Osteocyte (in vitro differentiated cells): Measurements from ENCODE around the gene CDC42EP5. TPM values are rescaled to one million over a fixed set of nuclear protein-coding genes. Genes with fewer than 3 reads are reported as not detected.

Experiments
- DNase-seq: peaks from one replicate; pipeline ENCODE4 v3.0.0; 2021; ENCODE audit warnings: mixed read lengths; ENCODE audit not compliant: unreplicated experiment; ENCODE audit errors: extremely low spot score
- H3K27ac Mint-ChIP-seq: one replicate; pipeline ENCODE4 v1.8.0; 2021; ENCODE audit warnings: mild to moderate bottlenecking, mixed read lengths; ENCODE audit not compliant: unreplicated experiment
- H3K27me3 Mint-ChIP-seq: one replicate; pipeline ENCODE4 v1.8.0; 2021; ENCODE audit warnings: mixed read lengths; ENCODE audit not compliant: unreplicated experiment
- H3K36me3 Mint-ChIP-seq: one replicate; pipeline ENCODE4 v1.8.0; 2021; ENCODE audit warnings: mixed read lengths; ENCODE audit not compliant: unreplicated experiment
- H3K4me1 Mint-ChIP-seq: one replicate; pipeline ENCODE4 v1.8.0; 2021; ENCODE audit warnings: mixed read lengths; ENCODE audit not compliant: unreplicated experiment
- H3K4me3 Mint-ChIP-seq: one replicate; pipeline ENCODE4 v1.8.0; 2021; ENCODE audit warnings: mild to moderate bottlenecking, moderate library complexity, mixed read lengths; ENCODE audit not compliant: unreplicated experiment
- H3K9me3 Mint-ChIP-seq: one replicate; pipeline ENCODE4 v1.8.0; 2021; ENCODE audit warnings: mixed read lengths; ENCODE audit not compliant: unreplicated experiment
- total RNA-seq: library from RNA; stranded (reverse); gene quantifications from 2 replicates; pipeline ENCODE4 v1.2.1, GENCODE V29; 2021
- TF ChIP-seq, protein P1 (sequence below): fragments of 200-600 bp; sonication (generic); IDR thresholded peaks from 2 replicates; pipeline ENCODE4 v1.5.0; 2021; ENCODE audit warnings: antibody characterized with exemption, mild to moderate bottlenecking, moderate library complexity

Gene CDC42EP5
- total RNA-seq, 1 donor from 2014 or later: 85.4 TPM

DNA sequence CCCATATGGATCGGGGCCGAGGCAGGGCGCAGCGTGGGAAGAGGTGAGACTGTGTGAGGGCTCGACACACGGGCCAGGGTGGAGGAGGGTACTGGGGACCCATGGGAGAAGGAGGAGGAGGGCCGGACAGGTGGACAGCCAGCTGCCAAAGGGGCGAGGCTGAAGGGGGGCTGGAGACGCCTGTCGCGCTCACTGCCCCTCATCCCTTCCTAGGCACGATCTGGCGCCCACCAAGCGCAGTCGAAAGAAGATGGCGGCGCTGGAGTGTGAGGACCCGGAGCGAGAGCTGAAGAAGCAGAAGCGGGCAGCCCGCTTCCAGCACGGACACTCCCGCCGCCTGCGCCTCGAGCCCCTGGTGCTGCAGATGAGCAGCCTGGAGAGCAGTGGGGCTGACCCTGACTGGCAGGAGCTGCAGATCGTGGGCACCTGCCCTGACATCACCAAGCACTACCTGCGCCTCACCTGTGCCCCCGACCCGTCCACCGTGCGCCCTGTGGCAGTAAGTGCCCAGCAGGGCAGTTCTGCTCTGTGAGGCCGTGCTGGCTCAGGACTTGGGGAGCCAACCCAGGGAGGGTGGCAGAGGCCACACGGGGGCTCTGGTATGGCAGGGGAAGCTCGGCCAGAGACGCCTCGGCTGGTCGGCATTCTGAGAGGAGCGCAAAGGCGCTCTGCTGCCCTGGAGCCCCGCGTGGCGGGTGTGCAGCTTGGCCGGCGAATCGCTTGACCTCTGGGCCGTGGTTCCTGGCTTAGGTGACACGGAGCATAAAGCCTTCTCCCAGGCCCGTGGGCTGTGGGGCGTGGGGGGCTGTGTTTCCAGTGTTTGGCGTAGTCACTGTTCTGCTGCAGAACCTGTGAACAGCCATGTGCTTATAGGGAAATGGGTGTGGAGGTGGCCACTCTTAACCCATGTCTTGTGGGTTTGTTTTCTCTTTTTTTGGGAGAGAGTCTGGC, 16.4 kb downstream of the CDC42EP5 start:
- peaks cover 49% of the 10 kb centered on the region for H3K36me3 Mint-ChIP-seq
- H3K4me1 Mint-ChIP-seq: peaks cover 14% of the 10 kb centered on the region
- TF ChIP-seq, protein P1, sequence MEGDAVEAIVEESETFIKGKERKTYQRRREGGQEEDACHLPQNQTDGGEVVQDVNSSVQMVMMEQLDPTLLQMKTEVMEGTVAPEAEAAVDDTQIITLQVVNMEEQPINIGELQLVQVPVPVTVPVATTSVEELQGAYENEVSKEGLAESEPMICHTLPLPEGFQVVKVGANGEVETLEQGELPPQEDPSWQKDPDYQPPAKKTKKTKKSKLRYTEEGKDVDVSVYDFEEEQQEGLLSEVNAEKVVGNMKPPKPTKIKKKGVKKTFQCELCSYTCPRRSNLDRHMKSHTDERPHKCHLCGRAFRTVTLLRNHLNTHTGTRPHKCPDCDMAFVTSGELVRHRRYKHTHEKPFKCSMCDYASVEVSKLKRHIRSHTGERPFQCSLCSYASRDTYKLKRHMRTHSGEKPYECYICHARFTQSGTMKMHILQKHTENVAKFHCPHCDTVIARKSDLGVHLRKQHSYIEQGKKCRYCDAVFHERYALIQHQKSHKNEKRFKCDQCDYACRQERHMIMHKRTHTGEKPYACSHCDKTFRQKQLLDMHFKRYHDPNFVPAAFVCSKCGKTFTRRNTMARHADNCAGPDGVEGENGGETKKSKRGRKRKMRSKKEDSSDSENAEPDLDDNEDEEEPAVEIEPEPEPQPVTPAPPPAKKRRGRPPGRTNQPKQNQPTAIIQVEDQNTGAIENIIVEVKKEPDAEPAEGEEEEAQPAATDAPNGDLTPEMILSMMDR: no peak
- H3K9me3 Mint-ChIP-seq: no peaks in the 10 kb centered on the region
- H3K4me3 Mint-ChIP-seq: no peak overlapping the region
- no peak for DNase-seq
- H3K27ac Mint-ChIP-seq: no peak overlapping the region
- H3K27me3 Mint-ChIP-seq: no peaks in the 10 kb centered on the region

DNA sequence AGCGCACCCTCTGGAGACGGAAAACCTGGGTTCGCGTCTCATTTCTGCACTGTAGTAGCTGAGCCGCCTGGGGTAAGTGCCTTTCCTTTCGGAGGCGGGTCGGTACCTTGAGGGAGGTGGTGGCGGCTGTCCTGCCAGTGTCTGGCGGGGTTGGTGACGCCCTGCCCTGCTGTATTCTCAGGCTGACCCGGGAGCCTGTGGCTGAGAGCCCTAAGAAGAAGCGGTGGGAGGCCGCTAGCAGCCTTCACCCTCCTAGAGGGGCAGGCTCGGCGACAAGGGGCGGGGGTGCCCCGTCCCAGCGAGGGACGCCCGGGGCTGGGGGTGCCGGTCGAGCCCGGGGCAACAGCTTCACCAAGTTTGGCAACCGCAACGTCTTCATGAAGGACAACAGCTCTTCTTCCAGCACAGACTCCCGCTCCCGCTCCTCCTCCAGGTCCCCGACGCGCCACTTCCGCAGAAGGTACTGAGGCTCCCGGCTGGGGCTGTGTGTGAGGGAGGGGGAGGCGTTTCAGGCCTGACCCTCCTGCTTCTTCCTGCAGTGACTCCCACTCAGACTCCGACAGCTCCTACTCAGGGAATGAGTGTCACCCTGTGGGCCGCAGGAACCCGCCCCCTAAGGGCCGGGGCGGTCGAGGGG, 17.2 kb downstream of the CDC42EP5 start:
- Mint-ChIP-seq H3K4me1 (peaks cover 16% of the 10 kb centered on the region), H3K27me3 (no peaks in the 10 kb centered on the region), H3K4me3 (no peak overlapping the region), H3K9me3 (no peaks in the 10 kb centered on the region), H3K36me3 (peaks cover 53% of the 10 kb centered on the region), H3K27ac (no peak overlapping the region)
- TF ChIP-seq, protein P1: no peak
- DNase-seq: no peak

DNA sequence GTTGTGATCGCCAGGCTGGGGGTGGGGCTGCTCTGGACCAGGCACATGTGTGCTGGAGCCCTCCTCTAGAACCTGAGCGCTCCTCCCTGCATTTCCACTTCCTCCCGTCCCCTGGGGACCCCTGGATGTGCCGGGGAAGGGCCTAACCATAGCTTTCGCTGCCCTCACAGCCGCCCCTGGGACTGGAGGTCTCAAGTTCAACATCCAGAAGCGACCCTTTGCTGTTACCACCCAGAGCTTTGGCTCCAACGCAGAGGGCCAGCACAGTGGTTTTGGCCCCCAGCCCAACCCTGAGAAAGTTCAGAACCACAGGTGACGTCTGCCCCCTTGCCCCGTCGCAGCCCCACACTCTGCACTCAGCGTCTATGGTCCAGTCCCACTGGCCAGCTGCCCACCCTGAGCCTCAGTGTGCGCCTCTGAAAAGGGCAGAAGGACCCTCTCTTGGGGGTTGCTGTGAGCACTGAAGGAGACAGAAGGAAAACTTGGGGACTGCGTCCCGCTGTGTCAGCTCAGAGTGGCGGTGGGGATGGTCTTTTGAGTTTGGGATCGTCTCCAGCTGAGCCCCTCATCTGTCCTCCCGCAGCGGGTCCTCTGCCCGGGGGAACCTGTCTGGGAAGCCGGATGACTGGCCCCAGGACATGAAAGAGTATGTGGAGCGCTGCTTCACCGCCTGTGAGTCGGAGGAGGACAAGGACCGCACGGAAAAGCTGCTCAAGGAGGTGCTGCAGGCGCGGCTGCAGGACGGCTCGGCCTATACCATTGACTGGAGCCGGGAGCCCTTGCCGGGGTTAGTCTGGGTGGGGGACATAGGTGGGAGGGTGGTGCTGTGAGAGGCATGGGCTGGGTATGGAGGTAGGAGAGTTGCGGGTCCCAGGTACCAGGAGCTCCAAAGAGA, 18.1 kb downstream of the CDC42EP5 start:
- Mint-ChIP-seq H3K27me3 (no peaks in the 10 kb centered on the region), H3K36me3 (peaks cover 55% of the 10 kb centered on the region), H3K9me3 (no peaks in the 10 kb centered on the region), H3K4me3 (no peak overlapping the region), H3K4me1 (peaks cover 24% of the 10 kb centered on the region), H3K27ac (no peak overlapping the region)
- TF ChIP-seq, protein P1: no peak
- DNase-seq: no peak

- H3K4me3 Mint-ChIP-seq: no peak overlapping the region
- DNase-seq: no peak
- H3K36me3 Mint-ChIP-seq: peaks cover 52% of the 10 kb centered on the region
- no peak overlapping the region for H3K27ac Mint-ChIP-seq
- no peaks in the 10 kb centered on the region for H3K27me3 Mint-ChIP-seq
- TF ChIP-seq, protein P1: no peak
- no peaks in the 10 kb centered on the region for H3K9me3 Mint-ChIP-seq
- H3K4me1 Mint-ChIP-seq: peaks cover 24% of the 10 kb centered on the region
Measured at GRCh38 chr19:54453921-54454780, 18.9 kb downstream of the CDC42EP5 start.
